ENCODE measurements around the gene LCNL1.

LCNL1 gene

DNA sequence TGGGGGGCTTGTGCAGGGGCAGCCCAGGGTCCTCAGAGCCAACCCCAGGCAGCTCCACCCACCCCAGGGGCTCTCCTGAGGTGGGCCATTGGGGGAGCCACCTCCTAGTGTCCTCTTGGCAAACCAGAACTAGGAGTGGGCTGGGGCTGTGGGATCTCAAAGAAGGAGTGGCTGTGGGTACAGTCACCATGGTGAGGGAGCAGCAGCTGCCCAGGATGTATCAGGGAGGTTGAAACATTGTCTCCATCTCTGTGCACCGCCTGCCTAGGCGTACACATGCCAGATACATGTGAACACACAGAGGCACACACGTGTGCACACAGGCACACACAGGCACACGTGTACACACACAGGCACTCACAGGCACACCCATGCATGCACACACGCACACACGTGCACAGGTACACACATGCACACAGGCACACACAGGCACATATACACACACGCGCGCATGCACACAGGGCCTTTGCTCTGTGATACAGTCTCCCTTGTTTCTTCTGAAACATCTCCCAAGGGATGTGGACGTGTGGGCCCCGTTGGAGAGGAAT is 20.0 kb upstream of the LCNL1 start:
- no peak overlapping the region for H3K4me3 Mint-ChIP-seq
- H3K27me3 Mint-ChIP-seq = peaks cover 34% of the 10 kb centered on the region
- ATAC-seq = no peak
- peaks cover 10% of the 10 kb centered on the region for H3K4me1 Mint-ChIP-seq
- no peaks in the 10 kb centered on the region for H3K9me3 Mint-ChIP-seq
- no peak overlapping the region for H3K27ac Mint-ChIP-seq
- H3K36me3 Mint-ChIP-seq = no peaks in the 10 kb centered on the region

DNA sequence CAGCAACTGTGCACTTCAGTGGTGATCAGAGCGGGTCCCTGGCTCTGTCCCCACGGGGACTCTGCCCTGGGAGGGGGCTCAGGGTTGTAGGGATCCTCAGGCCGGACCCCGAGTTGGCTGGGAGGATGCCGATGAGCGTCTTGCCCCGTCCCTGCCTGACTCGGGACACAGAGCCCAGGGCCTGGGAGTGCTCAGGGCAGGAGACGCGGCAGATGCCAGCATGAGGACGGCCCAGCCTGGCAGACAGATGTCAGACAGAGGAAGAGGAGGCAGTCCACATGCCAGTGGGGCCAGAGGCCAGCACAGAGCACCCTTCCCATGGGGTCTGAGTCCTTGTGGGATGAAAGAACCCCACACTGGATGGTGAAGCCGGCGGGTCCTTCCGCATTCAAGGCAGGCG is 19.5 kb upstream of the LCNL1 start:
- Mint-ChIP-seq H3K9me3 (no peaks in the 10 kb centered on the region), H3K27ac (no peak overlapping the region), H3K4me1 (peaks cover 10% of the 10 kb centered on the region), H3K36me3 (no peaks in the 10 kb centered on the region), H3K27me3 (peaks cover 37% of the 10 kb centered on the region), H3K4me3 (no peak overlapping the region)
- no peak for ATAC-seq

DNA sequence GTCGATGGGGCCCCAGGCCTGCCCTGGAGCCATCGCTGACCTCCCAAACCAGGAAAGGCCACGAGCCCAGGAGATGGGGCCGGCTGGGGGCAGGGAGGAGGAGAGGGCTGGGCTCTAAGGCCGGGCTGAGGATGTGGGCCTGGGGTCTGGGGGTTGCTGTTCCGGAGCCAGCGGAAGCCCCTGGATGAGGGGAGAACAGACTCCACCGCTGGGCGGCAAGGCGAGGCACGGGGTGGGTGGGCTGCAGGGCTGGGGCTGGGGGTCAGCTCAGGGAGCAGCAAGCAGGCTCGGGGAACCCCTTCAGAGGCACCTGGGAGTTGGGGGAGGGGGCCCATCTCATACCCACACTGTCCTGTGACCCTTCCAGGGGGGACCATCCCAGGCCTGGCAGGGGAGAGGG is 19.0 kb upstream of the LCNL1 start:
- Mint-ChIP-seq H3K27ac (no peak overlapping the region), H3K4me3 (no peak overlapping the region), H3K27me3 (peaks cover 37% of the 10 kb centered on the region), H3K36me3 (no peaks in the 10 kb centered on the region), H3K4me1 (peaks cover 10% of the 10 kb centered on the region), H3K9me3 (no peaks in the 10 kb centered on the region)
- ATAC-seq = no peak

DNA sequence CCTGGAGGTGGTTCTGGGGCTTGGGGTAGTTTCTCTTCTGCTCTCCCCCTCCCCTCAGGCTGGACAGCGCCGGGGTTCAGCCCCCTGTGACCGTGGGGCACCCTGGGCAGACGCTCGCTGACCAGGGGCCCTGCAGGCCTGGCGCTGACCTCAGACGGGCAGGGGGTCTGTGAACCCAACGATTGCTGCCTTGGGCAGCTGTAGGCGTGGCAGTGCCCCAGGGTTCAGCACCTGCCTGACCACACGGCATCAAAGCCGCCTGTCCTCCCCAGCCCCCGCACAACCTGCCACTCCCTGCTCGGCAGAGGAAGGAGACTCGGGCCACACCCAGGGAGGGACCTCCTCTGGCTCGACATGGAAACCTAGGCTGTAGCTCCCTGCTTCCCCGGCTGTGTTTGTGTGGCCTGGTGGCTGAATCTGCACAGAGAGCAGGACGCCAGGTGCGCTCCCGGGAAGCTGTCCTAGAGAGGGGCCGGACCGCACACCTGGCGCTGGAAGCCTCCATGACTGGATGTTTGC is 18.6 kb upstream of the LCNL1 start:
- no peaks in the 10 kb centered on the region for H3K9me3 Mint-ChIP-seq
- H3K27ac Mint-ChIP-seq = no peak overlapping the region
- no peak overlapping the region for H3K4me3 Mint-ChIP-seq
- H3K36me3 Mint-ChIP-seq = no peaks in the 10 kb centered on the region
- peaks cover 10% of the 10 kb centered on the region for H3K4me1 Mint-ChIP-seq
- peaks cover 37% of the 10 kb centered on the region for H3K27me3 Mint-ChIP-seq
- no peak for ATAC-seq

DNA sequence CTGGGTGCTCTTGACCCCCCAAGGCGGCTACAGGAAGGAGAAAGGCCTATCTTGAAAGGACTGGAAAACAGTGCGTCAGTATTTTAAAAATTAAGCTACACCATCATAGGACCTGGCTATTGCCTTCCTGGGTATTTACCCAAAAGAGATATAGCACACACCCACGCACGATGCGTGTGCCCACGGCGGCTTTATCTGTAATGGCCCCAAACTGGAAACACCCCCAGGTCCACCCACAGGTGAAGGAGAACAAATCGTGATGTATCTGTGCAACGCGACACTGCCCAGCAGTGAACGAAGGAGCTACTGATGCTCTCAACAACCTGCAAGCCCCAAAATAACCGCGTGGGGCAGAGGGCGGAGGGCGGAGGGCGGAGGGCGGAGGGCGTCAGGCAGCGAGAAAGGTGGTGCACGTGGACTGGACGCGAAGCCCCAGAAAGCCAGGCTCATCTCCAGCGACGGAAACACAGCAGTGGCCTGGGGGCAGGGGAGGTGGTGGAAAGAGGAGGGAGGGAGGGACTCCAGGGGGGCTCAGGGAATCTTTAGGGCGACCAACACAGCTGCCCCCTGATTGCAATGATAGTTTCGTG is 17.9 kb upstream of the LCNL1 start:
- Mint-ChIP-seq H3K4me1 (peaks cover 10% of the 10 kb centered on the region), H3K4me3 (no peak overlapping the region), H3K36me3 (no peaks in the 10 kb centered on the region), H3K27ac (no peak overlapping the region), H3K9me3 (no peaks in the 10 kb centered on the region), H3K27me3 (peaks cover 42% of the 10 kb centered on the region)
- no peak for ATAC-seq

DNA sequence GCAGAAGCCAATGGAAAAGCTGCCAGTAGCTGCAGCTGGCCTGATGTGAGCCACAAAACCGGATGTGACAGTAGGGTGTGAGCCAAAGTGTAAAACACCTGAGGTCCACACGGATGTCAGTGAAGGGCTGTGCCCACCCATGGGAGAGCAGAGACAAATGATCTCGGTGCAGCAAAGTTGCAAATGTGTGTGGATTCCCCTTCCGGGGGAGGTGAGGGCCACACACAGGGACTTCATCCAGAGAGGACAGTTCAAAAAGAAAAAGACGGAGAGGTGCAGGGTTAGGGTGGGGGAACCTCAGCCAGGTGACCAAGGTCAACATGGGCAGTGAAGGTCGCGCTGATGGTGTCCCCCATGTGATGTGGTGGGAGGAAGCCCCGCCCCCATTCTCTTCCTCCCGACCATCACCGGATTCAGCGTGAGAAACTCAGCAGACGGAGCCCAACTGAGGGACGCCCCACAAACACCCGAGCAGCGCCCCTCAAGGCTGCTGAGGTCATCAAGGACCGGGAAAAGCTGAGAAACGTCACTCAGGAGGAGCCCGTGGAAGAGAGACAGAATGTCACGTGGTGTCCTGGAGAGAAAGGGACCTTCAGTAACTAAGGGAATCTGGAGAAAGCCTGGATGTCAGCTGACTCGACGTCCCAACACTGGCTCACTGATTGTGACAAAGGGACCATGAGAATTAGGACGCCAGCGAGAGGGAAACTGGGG is 16.9 kb upstream of the LCNL1 start:
- H3K4me1 Mint-ChIP-seq = peaks cover 10% of the 10 kb centered on the region
- peaks cover 52% of the 10 kb centered on the region for H3K27me3 Mint-ChIP-seq
- no peaks in the 10 kb centered on the region for H3K36me3 Mint-ChIP-seq
- no peaks in the 10 kb centered on the region for H3K9me3 Mint-ChIP-seq
- H3K4me3 Mint-ChIP-seq = peak overlapping the region; percentile 29
- ATAC-seq = no peak
- H3K27ac Mint-ChIP-seq = no peak overlapping the region

DNA sequence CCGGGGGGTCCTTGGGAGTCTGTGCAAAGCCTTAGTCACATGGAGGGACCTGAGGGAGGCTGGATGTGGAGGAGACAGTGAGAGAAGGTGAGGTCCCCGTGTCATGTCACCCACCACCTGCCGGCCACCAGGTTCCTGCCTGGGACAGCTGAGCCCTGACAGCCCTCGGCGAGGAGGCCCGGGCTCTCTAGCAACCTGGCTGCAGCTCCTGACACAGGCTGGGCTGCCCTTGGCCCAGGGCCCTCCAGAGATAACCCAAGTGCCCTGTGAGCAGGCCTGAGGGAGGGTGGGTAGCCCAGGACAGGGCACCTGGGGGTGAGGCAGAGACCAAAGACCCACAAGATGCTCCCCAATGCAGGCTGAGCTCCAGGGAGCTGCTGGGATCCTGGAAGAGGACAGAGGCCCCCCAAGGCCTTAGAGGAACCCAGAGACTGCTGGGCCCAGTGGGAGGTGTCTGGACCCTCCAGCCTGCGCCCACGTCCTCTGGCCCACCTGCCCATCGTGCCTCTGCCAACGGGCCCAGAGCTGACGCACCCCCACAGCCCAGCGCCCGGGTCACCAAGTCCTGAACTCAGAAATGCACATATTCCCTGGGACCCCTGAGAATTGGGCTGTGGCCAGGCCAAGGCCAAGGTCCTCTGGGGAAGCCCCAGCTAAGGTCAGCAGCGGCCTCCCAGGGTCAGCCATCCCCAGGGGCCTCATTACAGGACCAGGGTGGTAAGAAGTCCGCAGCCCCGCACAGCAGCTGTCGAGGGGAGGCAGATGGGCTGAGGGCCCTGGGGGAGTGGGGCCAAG is 14.3 kb upstream of the LCNL1 start:
- no peaks in the 10 kb centered on the region for H3K9me3 Mint-ChIP-seq
- H3K4me1 Mint-ChIP-seq = peaks cover 10% of the 10 kb centered on the region
- no peak overlapping the region for H3K4me3 Mint-ChIP-seq
- no peak for ATAC-seq
- no peak overlapping the region for H3K27ac Mint-ChIP-seq
- no peaks in the 10 kb centered on the region for H3K36me3 Mint-ChIP-seq
- H3K27me3 Mint-ChIP-seq = peaks cover 68% of the 10 kb centered on the region

DNA sequence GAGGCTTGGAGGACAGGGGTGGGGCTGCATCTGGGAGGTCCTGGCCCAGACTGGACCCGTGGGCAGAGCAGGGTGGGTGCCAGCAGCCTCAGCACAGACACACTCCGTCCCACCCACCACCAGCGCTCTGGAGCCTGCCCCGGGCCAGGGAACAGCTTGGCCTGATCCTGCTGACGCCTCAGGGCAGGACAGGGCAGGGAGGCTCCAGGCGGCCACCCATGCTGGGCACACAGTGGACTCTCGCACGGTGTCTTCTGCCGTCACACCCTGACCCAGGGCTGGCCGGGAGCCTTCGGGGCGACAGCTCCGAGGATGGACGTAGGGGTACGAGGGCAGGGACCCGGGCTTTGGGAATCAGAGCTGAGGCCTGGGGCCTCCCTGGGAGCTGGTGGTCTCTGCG is 13.6 kb upstream of the LCNL1 start:
- peaks cover 10% of the 10 kb centered on the region for H3K4me1 Mint-ChIP-seq
- H3K27me3 Mint-ChIP-seq = peaks cover 68% of the 10 kb centered on the region
- ATAC-seq = no peak
- no peak overlapping the region for H3K4me3 Mint-ChIP-seq
- H3K27ac Mint-ChIP-seq = no peak overlapping the region
- no peaks in the 10 kb centered on the region for H3K9me3 Mint-ChIP-seq
- no peaks in the 10 kb centered on the region for H3K36me3 Mint-ChIP-seq

DNA sequence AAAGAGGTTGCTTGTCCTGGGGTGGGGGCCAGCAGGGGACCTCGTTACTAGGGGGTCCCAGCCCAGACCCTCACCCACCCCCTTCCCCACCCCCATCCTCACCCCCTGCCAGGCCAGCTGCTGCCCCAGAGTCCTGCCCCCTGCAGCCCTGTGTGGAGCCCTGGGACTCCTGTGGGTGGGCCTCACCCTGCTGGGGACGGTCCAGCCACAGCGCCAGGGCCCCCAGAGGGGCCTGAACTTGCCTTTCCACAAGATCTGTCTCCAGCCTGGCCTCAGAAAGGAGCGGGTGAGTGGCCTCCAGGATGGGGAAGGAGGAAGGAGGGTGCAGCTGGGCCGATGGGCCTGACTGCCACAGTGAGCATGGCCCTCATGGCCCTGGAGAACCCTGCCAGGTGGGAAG is 13.0 kb upstream of the LCNL1 start:
- H3K36me3 Mint-ChIP-seq = no peaks in the 10 kb centered on the region
- ATAC-seq = no peak
- H3K4me3 Mint-ChIP-seq = no peak overlapping the region
- peaks cover 10% of the 10 kb centered on the region for H3K4me1 Mint-ChIP-seq
- no peaks in the 10 kb centered on the region for H3K9me3 Mint-ChIP-seq
- H3K27me3 Mint-ChIP-seq = peaks cover 68% of the 10 kb centered on the region
- H3K27ac Mint-ChIP-seq = no peak overlapping the region

DNA sequence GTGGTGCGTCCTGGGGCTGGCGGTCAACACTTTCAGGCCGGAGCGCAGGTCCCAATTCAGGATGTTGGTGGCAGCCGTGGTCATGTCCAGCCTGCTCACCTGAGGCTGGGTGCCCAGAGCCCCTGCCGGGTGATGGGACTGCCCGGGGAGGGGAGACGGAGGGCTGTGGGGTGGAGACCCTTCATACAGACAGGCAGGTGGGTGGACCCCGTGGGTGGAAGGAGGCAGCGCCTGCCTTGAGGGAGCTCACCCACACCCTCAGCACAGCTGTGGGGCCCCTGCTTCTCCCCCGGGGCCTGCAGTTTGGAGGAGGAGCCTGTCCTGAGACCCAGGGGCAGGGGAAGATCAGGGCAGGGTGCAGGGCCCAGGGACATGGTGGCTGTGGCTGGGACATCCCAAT is 12.4 kb upstream of the LCNL1 start:
- peaks cover 73% of the 10 kb centered on the region for H3K27me3 Mint-ChIP-seq
- H3K9me3 Mint-ChIP-seq = no peaks in the 10 kb centered on the region
- no peak overlapping the region for H3K27ac Mint-ChIP-seq
- peaks cover 10% of the 10 kb centered on the region for H3K4me1 Mint-ChIP-seq
- no peak for ATAC-seq
- no peaks in the 10 kb centered on the region for H3K36me3 Mint-ChIP-seq
- no peak overlapping the region for H3K4me3 Mint-ChIP-seq

DNA sequence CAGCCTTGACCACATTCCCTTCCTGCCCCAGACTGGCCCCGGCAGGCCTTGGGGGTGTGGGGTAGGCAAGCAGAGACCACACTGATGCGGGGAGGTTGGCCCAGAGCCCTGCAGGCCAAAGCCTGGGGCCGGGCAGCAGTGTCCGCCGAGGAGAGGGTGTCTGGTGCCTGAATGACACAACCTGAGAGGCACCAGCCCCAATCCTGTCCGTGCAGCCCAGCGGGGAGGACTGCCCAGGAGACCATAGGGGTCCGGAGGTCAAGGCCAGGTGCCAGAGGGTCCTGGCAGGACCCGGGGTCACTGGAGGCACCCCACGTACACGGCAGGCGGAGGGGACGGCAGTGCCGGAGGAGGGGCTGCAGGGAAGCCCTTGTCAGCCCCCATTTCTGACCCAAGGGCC is 11.0 kb upstream of the LCNL1 start:
- no peak overlapping the region for H3K27ac Mint-ChIP-seq
- ATAC-seq = no peak
- no peaks in the 10 kb centered on the region for H3K9me3 Mint-ChIP-seq
- no peaks in the 10 kb centered on the region for H3K36me3 Mint-ChIP-seq
- H3K4me3 Mint-ChIP-seq = no peak overlapping the region
- no peaks in the 10 kb centered on the region for H3K4me1 Mint-ChIP-seq
- peaks cover 72% of the 10 kb centered on the region for H3K27me3 Mint-ChIP-seq

DNA sequence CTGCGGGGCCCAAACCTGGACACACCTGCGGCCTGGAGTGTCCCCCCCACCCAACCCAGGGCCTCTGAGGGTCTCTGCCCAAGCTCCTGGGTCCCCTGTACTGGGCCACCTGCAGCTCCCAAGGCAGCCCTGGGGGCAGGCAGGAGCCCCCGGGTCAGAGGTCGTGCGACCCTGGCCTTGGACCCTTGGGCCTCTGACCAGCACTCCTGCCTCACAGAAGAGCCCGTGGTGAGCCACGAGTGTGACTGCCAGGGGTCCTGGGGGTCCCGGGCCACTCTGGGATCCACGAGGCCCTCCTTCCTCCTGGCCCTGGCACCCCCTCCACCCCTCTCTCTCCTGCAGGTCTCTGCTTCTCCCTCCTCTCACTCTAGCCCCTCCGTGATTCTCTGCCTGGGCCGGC is 10.5 kb upstream of the LCNL1 start:
- H3K27ac Mint-ChIP-seq = no peak overlapping the region
- H3K4me3 Mint-ChIP-seq = no peak overlapping the region
- H3K4me1 Mint-ChIP-seq = no peaks in the 10 kb centered on the region
- no peak for ATAC-seq
- peaks cover 72% of the 10 kb centered on the region for H3K27me3 Mint-ChIP-seq
- no peaks in the 10 kb centered on the region for H3K36me3 Mint-ChIP-seq
- no peaks in the 10 kb centered on the region for H3K9me3 Mint-ChIP-seq

DNA sequence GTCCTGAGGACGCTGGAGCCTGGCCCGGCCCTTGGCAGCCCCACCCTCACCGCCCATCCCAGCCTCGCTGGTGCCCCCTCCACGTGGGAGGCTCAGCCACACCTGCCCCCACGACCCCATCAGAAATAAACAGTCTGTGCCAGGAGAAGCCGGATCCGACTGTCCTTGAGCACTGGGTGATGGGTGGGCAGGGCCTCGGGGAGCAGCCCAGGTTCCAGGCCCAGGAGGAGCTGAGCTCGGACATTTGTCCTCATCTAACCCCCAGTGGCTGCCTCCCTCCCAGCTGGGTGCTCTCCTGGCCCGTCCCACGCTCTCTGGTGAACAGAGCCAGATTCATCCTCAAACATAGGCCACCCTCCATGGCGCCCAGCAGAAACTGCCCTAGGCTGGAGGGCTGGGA is 10.1 kb upstream of the LCNL1 start:
- Mint-ChIP-seq H3K36me3 (no peaks in the 10 kb centered on the region), H3K27me3 (peaks cover 72% of the 10 kb centered on the region), H3K4me3 (no peak overlapping the region), H3K4me1 (no peaks in the 10 kb centered on the region), H3K9me3 (no peaks in the 10 kb centered on the region), H3K27ac (no peak overlapping the region)
- ATAC-seq = no peak

DNA sequence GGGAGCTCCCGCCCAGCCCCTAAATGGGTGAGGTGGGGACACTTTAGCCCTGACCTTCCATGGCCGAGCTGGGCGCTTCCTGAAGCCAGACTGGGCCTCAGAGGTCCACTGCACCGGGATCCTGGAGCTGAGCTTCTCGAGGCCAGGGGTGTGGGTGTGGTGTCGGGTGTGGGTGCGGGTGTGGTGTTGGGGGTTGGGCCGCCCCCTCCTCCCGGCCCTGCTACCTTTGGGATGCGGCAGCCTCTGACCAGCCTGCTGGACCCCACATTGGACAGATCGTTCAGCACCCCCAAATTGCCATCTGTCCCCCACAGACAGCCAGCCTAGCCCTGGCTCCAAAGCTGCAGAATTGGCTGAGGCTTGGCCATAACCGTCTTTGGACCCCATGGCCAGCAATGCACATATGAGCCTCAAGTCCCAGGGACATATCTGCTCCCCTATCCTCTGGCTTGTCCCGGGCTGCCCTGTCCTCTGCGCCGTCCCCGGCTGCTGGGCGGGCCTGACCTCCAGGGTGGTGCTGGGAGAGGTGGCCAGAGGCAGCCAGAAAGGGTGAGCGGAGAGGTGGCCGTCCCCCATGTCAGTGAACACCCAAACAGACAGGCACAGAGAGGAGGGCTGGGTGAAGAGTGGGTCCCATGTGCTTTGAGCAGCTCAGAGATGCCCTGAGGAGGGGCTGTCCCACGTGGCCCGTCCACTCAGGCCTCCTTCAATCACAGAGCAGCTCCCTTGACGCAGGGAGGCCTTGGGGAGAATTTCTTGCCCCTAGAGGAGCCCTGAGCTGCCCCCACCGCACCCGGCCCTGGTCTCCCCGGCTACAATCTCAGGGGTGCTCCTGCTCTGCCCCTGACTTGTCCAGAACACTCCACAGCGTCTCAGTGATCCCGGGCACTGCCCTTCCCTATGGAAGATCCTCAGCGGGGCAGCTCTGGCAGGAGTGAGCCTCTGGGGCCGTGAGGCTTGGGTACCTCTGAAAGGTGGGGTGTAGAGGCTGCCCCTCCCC is 8.9 kb upstream of the LCNL1 start:
- Mint-ChIP-seq H3K4me1 (no peaks in the 10 kb centered on the region), H3K36me3 (no peaks in the 10 kb centered on the region), H3K27ac (no peak overlapping the region), H3K4me3 (no peak overlapping the region), H3K9me3 (no peaks in the 10 kb centered on the region), H3K27me3 (peaks cover 62% of the 10 kb centered on the region)
- no peak for ATAC-seq

Data from stimulated activated memory B cell treated with anti-CD40 and anti-IgM and Interleukin-4, amounts not matched to agents 10 μg/mL and 1 μg/mL and 100 μg/mL, for 72 hours (primary cell).